HepG2 (cell line): Measurements from ENCODE around the gene NPBWR2. TPM values are rescaled to one million over a fixed set of nuclear protein-coding genes. Genes with fewer than 3 reads are reported as not detected.

Experiments
- CTCF ChIP-seq: sonication (generic); formaldehyde crosslinking; IDR thresholded peaks from 2 replicates; pipeline ENCODE4 v1.5.0; 2020; ENCODE audit warnings: mild to moderate bottlenecking, missing genetic modification reagents, moderate library complexity
- NRL ChIP-seq: sonication (generic); formaldehyde crosslinking; IDR thresholded peaks from 2 replicates; pipeline ENCODE4 v1.5.0; 2020; ENCODE audit warnings: missing genetic modification reagents, mild to moderate bottlenecking, moderate library complexity, borderline replicate concordance
- PCBP1 ChIP-seq: fragments of 200-400 bp; formaldehyde crosslinking; IDR thresholded peaks from 2 replicates; pipeline ENCODE4 v1.6.1; 2017; ENCODE audit warnings: mild to moderate bottlenecking, low read depth, low read length, borderline replicate concordance
- RFXAP ChIP-seq: sonication (generic); formaldehyde crosslinking; IDR thresholded peaks from 2 replicates; pipeline ENCODE4 v1.4.0; 2020; ENCODE audit warnings: missing genetic modification reagents, borderline replicate concordance
- THRA ChIP-seq: sonication (generic); formaldehyde crosslinking; IDR thresholded peaks from 2 replicates; pipeline ENCODE4 v1.4.0; 2020; ENCODE audit warnings: missing genetic modification reagents, borderline replicate concordance
- ZBTB21 ChIP-seq: sonication (generic); formaldehyde crosslinking; IDR thresholded peaks from 2 replicates; pipeline ENCODE4 v1.4.0; 2020; ENCODE audit warnings: missing genetic modification reagents
- ZBTB25 ChIP-seq: IDR thresholded peaks from 2 replicates; pipeline ENCODE4 v1.6.1; 2018; ENCODE audit warnings: missing genetic modification reagents
- ZBTB40 ChIP-seq, 2 experiments: fragments of 450-650 bp in 1 of 2; sonication (generic) in 1 of 2; formaldehyde crosslinking in 1 of 2; IDR thresholded peaks; 2 replicates each; pipeline versions ENCODE4 v1.6.1 to v1.8.0; 2016 to 2022; ENCODE audit warnings: antibody characterized with exemption in 1 of 2, mild to moderate bottlenecking in 1 of 2, missing genetic modification reagents in 1 of 2
- ZNF232 ChIP-seq: sonication (generic); formaldehyde crosslinking; IDR thresholded peaks from 2 replicates; pipeline ENCODE4 v1.4.0; 2020; ENCODE audit warnings: missing genetic modification reagents, borderline replicate concordance
- ZNF292 ChIP-seq: sonication (generic); formaldehyde crosslinking; IDR thresholded peaks from 2 replicates; pipeline ENCODE4 v1.8.1; 2022; ENCODE audit warnings: mild to moderate bottlenecking, low read depth, missing genetic modification reagents, borderline replicate concordance
- ZNF333 ChIP-seq: sonication (generic); formaldehyde crosslinking; IDR thresholded peaks from 2 replicates; pipeline ENCODE4 v1.4.0; 2020; ENCODE audit warnings: mild to moderate bottlenecking, missing genetic modification reagents, borderline replicate concordance
- ZNF501 ChIP-seq: sonication (generic); formaldehyde crosslinking; IDR thresholded peaks from 2 replicates; pipeline ENCODE4 v1.5.1; 2020; ENCODE audit warnings: mild to moderate bottlenecking, moderate library complexity, missing genetic modification reagents
- ZNF629 ChIP-seq: sonication (generic); formaldehyde crosslinking; conservative IDR thresholded peaks from 2 replicates; pipeline ENCODE4 v1.5.0; 2020; ENCODE audit warnings: missing genetic modification reagents
- ZNF713 ChIP-seq: sonication (generic); formaldehyde crosslinking; IDR thresholded peaks from 2 replicates; pipeline ENCODE4 v1.4.0; 2020; ENCODE audit warnings: mild to moderate bottlenecking, missing genetic modification reagents
- polyA plus RNA-seq, 8 experiments: library from polyadenylated mRNA; depleted of rRNA in 3 of 8; stranded (reverse) in 7 of 8; unstranded in 1 of 8; fragments of >200 nt; fragmentation: Illumina TruSeq in 4 of 8; extraction: Trizol in 4 of 8; gene quantifications; 2 replicates each; pipeline versions ENCODE4 v1.2.1 to v1.2.3, GENCODE V29; 2011 to 2016; ENCODE audit warnings: low read depth in 4 of 8, missing spikeins in 1 of 8, mixed read lengths in 1 of 8; ENCODE audit not compliant: insufficient read depth in 1 of 8
- total RNA-seq, 5 experiments: library from RNA; depleted of rRNA; stranded (reverse); fragments of >200 nt; fragmentation: Illumina TruSeq; extraction: Trizol; gene quantifications; 2 replicates each; pipeline ENCODE4 v1.2.3, GENCODE V29; 2016; ENCODE audit warnings: low read depth in 1 of 5

Gene NPBWR2
- total and polyA plus RNA-seq, 2 of the 13 experiments (the other 11 are each of a cell fraction or from before 2014, with no cell fraction given): not detected

GRCh38 chr20:64069614-64070243, 37.6 kb downstream of the NPBWR2 start (continued):
- TF ChIP-seq PCBP1 (peak; percentile 88), ZNF232 (CRISPR knock-in tag) (no peak), CTCF (CRISPR knock-in tag) (peak; percentile 96), RFXAP (CRISPR knock-in tag) (no peak), ZBTB40 (IDR thresholded peaks at IDR 0.05) (no peak), ZBTB40 (CRISPR knock-in tag; IDR thresholded peaks at IDR 0.05) (0 out of 2 replicates have a peak, but pooled peaks have one; percentile 11), ZBTB21 (CRISPR knock-in tag) (0 out of 2 replicates have a peak, but pooled peaks have one; percentile 6), ZBTB25 (CRISPR knock-in tag) (no peak), ZNF713 (CRISPR knock-in tag) (0 out of 2 replicates have a peak, but pooled peaks have one; percentile 36), ZNF501 (CRISPR knock-in tag) (peak; percentile 73; the same call in 1 of the 2 replicates), THRA (0 out of 2 replicates have a peak, but pooled peaks have one; percentile 19), ZNF333 (CRISPR knock-in tag) (peak; percentile 87; the same call in 1 of the 2 replicates), ZNF292 (CRISPR knock-in tag) (no peak; the same call in 1 of the 2 replicates), ZNF629 (no peak), NRL (CRISPR knock-in tag) (no peak; the same call in 1 of the 2 replicates)
